ENCODE data around the gene PDPK1. TPM values are rescaled to one million over a fixed set of nuclear protein-coding genes. Genes with fewer than 3 reads are reported as not detected.
A peak's percentile ranks its signal among the peaks of the same experiment; 100 is the strongest.

PDPK1 gene
- total and polyA plus RNA-seq, 12 donors = 23.9 to 69.7 (median 41.0) TPM

GRCh38 chr16:2595393-2596205, 57.8 kb downstream of the PDPK1 start:
- DNase-seq = no peak
- no peaks in the 10 kb centered on the region for H3K27me3 ChIP-seq
- no peak overlapping the region for H3K27ac ChIP-seq

GRCh38 chr16:2596747-2597559, 59.1 kb downstream of the PDPK1 start:
- H3K9me3 ChIP-seq (replicated peaks in 1 of 3) = no peaks in the 10 kb centered on the region
- DNase-seq = no peak
- H3K4me3 ChIP-seq = no peak overlapping the region
- 87 to 90% (median 89%) methylated on average over 19 to 24 of the region's 24 CpGs for WGBS, 4 donors
- intact Hi-C loops (cut with DNase I) = no loop called here
- no peaks in the 10 kb centered on the region for H3K4me1 ChIP-seq (replicated peaks in 1 of 2)
- no peaks in the 10 kb centered on the region for H3K27me3 ChIP-seq
- TF ChIP-seq CTCF (IDR thresholded peaks at IDR 0.05) (no peak), POLR2A (IDR thresholded peaks at IDR 0.05) (no peak)
- H3K27ac ChIP-seq = no peak overlapping the region
- H3K36me3 ChIP-seq (replicated peaks in 1 of 2) = peaks cover 0 to 33% of the 10 kb centered on the region in 2 donors

More at GRCh38 chr16:2595393-2596205, 57.8 kb downstream of the PDPK1 start:
- intact Hi-C loops (cut with DNase I) = no loop called here
- Histone ChIP-seq H3K9me3 (replicated peaks in 1 of 3) (no peaks in the 10 kb centered on the region), H3K36me3 (replicated peaks in 1 of 2) (peaks cover 0 to 33% of the 10 kb centered on the region in 2 donors), H3K4me3 (no peak overlapping the region), H3K4me1 (replicated peaks in 1 of 2) (no peaks in the 10 kb centered on the region)
- 90 to 93% (median 92%) methylated on average over 25 to 27 of the region's 27 CpGs for WGBS, 4 donors
- TF ChIP-seq POLR2A (IDR thresholded peaks at IDR 0.05) = no peak

- Histone ChIP-seq H3K27ac (no peak overlapping the region), H3K27me3 (no peaks in the 10 kb centered on the region), H3K9me3 (replicated peaks in 1 of 3) (no peaks in the 10 kb centered on the region), H3K4me3 (no peak overlapping the region), H3K36me3 (replicated peaks in 1 of 2) (peaks cover 0 to 31% of the 10 kb centered on the region in 2 donors), H3K4me1 (replicated peaks in 1 of 2) (no peaks in the 10 kb centered on the region)
- WGBS, 4 donors = 93 to 96% (median 94%) methylated on average over 15 to 22 of the region's 22 CpGs
- DNase-seq = peak in 1 of 7 donors; percentile 17
- TF ChIP-seq POLR2A (IDR thresholded peaks at IDR 0.05) (no peak), CTCF (IDR thresholded peaks at IDR 0.05) (no peak)
- intact Hi-C loops (cut with DNase I) = no loop called here
These were observed 59.7 kb downstream of the PDPK1 start for GRCh38 chr16:2597560-2597902.

- Histone ChIP-seq H3K4me3 (no peak overlapping the region), H3K4me1 (replicated peaks in 1 of 2) (no peaks in the 10 kb centered on the region), H3K27me3 (no peaks in the 10 kb centered on the region), H3K9me3 (replicated peaks in 1 of 3) (no peaks in the 10 kb centered on the region), H3K27ac (no peak overlapping the region), H3K36me3 (replicated peaks in 1 of 2) (peaks cover 0 to 31% of the 10 kb centered on the region in 2 donors)
- WGBS, 4 donors = 91 to 95% (median 94%) methylated on average over 11 to 21 of the region's 21 CpGs
- no peak for TF ChIP-seq POLR2A (IDR thresholded peaks at IDR 0.05)
- TF ChIP-seq CTCF (IDR thresholded peaks at IDR 0.05) = no peak
- DNase-seq = peak in 1 of 7 donors; percentile 19
- intact Hi-C loops (cut with DNase I) = no loop called here
These were observed 60.4 kb downstream of the PDPK1 start for GRCh38 chr16:2598133-2598641.
